Tibial nerve (tissue), 4 donors: ENCODE results near the gene TMEM132D.

Source experiments
- EP300 ChIP-seq, 2 donors: sonication (generic); formaldehyde crosslinking; IDR thresholded peaks; one replicate each; pipeline ENCODE4 v1.6.1; 2017; ENCODE audit warnings: antibody characterized with exemption in 2 of 2, mild to moderate bottlenecking in 1 of 2
- POLR2A ChIP-seq, 2 donors: fragments of 450-650 bp; IDR thresholded peaks; one replicate each; pipeline ENCODE4 v1.6.1; 2017; ENCODE audit warnings: antibody characterized with exemption in 2 of 2, mild to moderate bottlenecking in 2 of 2, moderate library complexity in 2 of 2
- TF ChIP-seq, protein P1 (sequence below), 5 experiments: fragments of 200-600 bp in 3 of 5; fragments of 450-650 bp in 2 of 5; sonication (generic) in 3 of 5; IDR thresholded peaks; one replicate each; pipeline ENCODE4 v1.5.1; 2016 to 2019; ENCODE audit warnings: antibody characterized with exemption in 5 of 5, mild to moderate bottlenecking in 3 of 5, moderate library complexity in 2 of 5

DNA sequence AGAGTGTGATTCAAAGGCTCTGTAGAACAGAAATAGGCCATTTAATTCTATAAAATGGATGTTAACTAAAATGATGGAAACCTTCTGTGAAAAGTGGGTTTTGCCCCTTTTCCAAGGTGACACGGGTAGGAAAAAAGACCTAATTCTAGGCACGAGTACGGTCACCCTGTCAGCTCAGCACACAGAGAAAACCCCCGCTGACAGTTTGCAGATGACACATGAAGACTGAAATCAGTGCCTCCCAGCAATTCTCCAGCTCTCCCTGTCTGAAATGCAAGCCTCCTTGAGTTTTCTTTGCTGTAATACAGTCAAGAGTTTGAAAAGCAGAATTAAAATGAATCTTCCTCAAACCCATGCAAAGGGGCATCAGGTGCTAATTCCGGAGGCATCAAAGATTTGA is 230.0 kb downstream of the TMEM132D start:
- TF ChIP-seq, protein P1, sequence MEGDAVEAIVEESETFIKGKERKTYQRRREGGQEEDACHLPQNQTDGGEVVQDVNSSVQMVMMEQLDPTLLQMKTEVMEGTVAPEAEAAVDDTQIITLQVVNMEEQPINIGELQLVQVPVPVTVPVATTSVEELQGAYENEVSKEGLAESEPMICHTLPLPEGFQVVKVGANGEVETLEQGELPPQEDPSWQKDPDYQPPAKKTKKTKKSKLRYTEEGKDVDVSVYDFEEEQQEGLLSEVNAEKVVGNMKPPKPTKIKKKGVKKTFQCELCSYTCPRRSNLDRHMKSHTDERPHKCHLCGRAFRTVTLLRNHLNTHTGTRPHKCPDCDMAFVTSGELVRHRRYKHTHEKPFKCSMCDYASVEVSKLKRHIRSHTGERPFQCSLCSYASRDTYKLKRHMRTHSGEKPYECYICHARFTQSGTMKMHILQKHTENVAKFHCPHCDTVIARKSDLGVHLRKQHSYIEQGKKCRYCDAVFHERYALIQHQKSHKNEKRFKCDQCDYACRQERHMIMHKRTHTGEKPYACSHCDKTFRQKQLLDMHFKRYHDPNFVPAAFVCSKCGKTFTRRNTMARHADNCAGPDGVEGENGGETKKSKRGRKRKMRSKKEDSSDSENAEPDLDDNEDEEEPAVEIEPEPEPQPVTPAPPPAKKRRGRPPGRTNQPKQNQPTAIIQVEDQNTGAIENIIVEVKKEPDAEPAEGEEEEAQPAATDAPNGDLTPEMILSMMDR (IDR thresholded peaks at IDR 0.05): no peak
- TF ChIP-seq POLR2A (IDR thresholded peaks at IDR 0.05): no peak
- no peak for TF ChIP-seq EP300 (IDR thresholded peaks at IDR 0.05)
